ENCODE results near the gene CNIH1. TPM values are rescaled to one million over a fixed set of nuclear protein-coding genes. Genes with fewer than 3 reads are reported as not detected.
A peak's percentile ranks its signal among the peaks of the same experiment; 100 is the strongest.

CNIH1 gene
- total and polyA plus RNA-seq, 2 of the 13 experiments (the other 11 are each of a cell fraction or from before 2014, with no cell fraction given), result 166 to 421 TPM

DNA sequence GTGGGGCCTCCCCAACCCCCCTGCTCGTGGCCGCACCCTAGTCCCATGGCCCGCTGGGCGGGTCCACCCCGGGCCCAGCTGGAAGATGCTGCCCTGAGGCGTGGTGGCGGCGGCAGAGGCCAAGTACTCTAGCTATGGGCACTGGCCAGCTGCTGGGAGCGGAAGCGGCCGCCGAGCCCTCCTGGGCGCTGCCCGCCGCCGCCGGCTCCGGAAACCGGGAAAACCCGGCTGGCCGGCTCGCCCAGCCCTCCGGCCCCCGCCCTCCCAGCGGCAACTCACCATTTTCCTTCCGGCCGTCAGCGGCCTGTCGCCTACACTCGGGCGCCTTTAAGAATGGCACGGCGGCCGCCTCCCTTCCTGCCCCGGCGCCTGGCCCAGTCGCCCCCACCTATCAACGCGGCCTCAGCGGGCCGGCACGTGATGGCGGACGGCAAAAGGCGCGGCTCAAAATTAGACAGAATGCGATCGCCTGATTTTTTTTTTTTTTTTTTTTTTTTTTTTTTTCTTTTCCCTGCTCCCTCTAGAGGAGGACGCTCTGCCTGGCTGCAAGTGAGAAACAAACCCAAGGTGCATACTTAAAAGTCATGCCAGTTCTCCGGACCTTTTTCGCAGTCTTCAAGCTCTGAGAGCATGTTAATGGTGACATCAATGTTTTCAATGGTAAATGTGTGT is 47.6 kb upstream of the CNIH1 start, which contains the start of gene GMFB (continued):
- TF ChIP-seq, protein P1, sequence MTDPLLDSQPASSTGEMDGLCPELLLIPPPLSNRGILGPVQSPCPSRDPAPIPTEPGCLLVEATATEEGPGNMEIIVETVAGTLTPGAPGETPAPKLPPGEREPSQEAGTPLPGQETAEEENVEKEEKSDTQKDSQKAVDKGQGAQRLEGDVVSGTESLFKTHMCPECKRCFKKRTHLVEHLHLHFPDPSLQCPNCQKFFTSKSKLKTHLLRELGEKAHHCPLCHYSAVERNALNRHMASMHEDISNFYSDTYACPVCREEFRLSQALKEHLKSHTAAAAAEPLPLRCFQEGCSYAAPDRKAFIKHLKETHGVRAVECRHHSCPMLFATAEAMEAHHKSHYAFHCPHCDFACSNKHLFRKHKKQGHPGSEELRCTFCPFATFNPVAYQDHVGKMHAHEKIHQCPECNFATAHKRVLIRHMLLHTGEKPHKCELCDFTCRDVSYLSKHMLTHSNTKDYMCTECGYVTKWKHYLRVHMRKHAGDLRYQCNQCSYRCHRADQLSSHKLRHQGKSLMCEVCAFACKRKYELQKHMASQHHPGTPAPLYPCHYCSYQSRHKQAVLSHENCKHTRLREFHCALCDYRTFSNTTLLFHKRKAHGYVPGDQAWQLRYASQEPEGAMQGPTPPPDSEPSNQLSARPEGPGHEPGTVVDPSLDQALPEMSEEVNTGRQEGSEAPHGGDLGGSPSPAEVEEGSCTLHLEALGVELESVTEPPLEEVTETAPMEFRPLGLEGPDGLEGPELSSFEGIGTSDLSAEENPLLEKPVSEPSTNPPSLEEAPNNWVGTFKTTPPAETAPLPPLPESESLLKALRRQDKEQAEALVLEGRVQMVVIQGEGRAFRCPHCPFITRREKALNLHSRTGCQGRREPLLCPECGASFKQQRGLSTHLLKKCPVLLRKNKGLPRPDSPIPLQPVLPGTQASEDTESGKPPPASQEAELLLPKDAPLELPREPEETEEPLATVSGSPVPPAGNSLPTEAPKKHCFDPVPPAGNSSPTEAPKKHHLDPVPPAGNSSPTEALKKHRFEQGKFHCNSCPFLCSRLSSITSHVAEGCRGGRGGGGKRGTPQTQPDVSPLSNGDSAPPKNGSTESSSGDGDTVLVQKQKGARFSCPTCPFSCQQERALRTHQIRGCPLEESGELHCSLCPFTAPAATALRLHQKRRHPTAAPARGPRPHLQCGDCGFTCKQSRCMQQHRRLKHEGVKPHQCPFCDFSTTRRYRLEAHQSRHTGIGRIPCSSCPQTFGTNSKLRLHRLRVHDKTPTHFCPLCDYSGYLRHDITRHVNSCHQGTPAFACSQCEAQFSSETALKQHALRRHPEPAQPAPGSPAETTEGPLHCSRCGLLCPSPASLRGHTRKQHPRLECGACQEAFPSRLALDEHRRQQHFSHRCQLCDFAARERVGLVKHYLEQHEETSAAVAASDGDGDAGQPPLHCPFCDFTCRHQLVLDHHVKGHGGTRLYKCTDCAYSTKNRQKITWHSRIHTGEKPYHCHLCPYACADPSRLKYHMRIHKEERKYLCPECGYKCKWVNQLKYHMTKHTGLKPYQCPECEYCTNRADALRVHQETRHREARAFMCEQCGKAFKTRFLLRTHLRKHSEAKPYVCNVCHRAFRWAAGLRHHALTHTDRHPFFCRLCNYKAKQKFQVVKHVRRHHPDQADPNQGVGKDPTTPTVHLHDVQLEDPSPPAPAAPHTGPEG (CRISPR knock-in tag; IDR thresholded peaks at IDR 0.05), result peak; percentile 38; the same call in 1 of the 2 replicates
- TF ChIP-seq NONO (IDR thresholded peaks at IDR 0.05) (no peak), NONO (CRISPR knock-in tag; conservative IDR thresholded peaks at IDR 0.05) (peak; percentile 84), IRF2 (CRISPR knock-in tag; IDR thresholded peaks at IDR 0.05) (peak; percentile 69), MEIS2 (CRISPR knock-in tag; IDR thresholded peaks at IDR 0.05) (peak; percentile 52), ELF1 (CRISPR knock-in tag; IDR thresholded peaks at IDR 0.05) (peak; percentile 72), ZNF501 (CRISPR knock-in tag; IDR thresholded peaks at IDR 0.05) (peak; percentile 97), TARDBP (CRISPR knock-in tag; IDR thresholded peaks at IDR 0.05) (peak; percentile 80; the same call in 1 of the 2 replicates), ATF1 (CRISPR knock-in tag; IDR thresholded peaks at IDR 0.05) (no peak), ZNF749 (CRISPR knock-in tag; IDR thresholded peaks at IDR 0.05; ENCODE audit: borderline replicate concordance) (no peak)
- TF ChIP-seq, protein P2, sequence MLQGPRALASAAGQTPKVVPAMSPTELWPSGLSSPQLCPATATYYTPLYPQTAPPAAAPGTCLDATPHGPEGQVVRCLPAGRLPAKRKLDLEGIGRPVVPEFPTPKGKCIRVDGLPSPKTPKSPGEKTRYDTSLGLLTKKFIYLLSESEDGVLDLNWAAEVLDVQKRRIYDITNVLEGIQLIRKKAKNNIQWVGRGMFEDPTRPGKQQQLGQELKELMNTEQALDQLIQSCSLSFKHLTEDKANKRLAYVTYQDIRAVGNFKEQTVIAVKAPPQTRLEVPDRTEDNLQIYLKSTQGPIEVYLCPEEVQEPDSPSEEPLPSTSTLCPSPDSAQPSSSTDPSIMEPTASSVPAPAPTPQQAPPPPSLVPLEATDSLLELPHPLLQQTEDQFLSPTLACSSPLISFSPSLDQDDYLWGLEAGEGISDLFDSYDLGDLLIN (CRISPR knock-in tag; IDR thresholded peaks at IDR 0.05; ENCODE audit: borderline replicate concordance), result no peak
- TF ChIP-seq, protein P3, sequence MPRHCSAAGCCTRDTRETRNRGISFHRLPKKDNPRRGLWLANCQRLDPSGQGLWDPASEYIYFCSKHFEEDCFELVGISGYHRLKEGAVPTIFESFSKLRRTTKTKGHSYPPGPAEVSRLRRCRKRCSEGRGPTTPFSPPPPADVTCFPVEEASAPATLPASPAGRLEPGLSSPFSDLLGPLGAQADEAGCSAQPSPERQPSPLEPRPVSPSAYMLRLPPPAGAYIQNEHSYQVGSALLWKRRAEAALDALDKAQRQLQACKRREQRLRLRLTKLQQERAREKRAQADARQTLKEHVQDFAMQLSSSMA (CRISPR knock-in tag; IDR thresholded peaks at IDR 0.05), result 0 out of 2 replicates have a peak, but pooled peaks have one; percentile 67
- TF ChIP-seq, protein P4, sequence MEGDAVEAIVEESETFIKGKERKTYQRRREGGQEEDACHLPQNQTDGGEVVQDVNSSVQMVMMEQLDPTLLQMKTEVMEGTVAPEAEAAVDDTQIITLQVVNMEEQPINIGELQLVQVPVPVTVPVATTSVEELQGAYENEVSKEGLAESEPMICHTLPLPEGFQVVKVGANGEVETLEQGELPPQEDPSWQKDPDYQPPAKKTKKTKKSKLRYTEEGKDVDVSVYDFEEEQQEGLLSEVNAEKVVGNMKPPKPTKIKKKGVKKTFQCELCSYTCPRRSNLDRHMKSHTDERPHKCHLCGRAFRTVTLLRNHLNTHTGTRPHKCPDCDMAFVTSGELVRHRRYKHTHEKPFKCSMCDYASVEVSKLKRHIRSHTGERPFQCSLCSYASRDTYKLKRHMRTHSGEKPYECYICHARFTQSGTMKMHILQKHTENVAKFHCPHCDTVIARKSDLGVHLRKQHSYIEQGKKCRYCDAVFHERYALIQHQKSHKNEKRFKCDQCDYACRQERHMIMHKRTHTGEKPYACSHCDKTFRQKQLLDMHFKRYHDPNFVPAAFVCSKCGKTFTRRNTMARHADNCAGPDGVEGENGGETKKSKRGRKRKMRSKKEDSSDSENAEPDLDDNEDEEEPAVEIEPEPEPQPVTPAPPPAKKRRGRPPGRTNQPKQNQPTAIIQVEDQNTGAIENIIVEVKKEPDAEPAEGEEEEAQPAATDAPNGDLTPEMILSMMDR (CRISPR knock-in tag; IDR thresholded peaks at IDR 0.05), result peak; percentile 35
- TF ChIP-seq, protein P5, sequence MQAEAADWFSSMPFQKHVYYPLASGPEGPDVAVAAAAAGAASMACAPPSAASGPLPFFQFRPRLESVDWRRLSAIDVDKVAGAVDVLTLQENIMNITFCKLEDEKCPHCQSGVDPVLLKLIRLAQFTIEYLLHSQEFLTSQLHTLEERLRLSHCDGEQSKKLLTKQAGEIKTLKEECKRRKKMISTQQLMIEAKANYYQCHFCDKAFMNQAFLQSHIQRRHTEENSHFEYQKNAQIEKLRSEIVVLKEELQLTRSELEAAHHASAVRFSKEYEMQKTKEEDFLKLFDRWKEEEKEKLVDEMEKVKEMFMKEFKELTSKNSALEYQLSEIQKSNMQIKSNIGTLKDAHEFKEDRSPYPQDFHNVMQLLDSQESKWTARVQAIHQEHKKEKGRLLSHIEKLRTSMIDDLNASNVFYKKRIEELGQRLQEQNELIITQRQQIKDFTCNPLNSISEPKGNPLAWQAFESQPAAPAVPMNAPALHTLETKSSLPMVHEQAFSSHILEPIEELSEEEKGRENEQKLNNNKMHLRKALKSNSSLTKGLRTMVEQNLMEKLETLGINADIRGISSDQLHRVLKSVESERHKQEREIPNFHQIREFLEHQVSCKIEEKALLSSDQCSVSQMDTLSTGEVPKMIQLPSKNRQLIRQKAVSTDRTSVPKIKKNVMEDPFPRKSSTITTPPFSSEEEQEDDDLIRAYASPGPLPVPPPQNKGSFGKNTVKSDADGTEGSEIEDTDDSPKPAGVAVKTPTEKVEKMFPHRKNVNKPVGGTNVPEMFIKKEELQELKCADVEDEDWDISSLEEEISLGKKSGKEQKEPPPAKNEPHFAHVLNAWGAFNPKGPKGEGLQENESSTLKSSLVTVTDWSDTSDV (CRISPR knock-in tag; IDR thresholded peaks at IDR 0.05), result no peak; the same call in 1 of the 2 replicates
- TF ChIP-seq, protein P6, sequence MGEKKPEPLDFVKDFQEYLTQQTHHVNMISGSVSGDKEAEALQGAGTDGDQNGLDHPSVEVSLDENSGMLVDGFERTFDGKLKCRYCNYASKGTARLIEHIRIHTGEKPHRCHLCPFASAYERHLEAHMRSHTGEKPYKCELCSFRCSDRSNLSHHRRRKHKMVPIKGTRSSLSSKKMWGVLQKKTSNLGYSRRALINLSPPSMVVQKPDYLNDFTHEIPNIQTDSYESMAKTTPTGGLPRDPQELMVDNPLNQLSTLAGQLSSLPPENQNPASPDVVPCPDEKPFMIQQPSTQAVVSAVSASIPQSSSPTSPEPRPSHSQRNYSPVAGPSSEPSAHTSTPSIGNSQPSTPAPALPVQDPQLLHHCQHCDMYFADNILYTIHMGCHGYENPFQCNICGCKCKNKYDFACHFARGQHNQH (CRISPR knock-in tag; IDR thresholded peaks at IDR 0.05), result peak; percentile 63; the same call in 1 of the 2 replicates

Data from HepG2 (cell line).